ENCODE measurements around the gene CHMP4B. TPM values are rescaled to one million over a fixed set of nuclear protein-coding genes. Genes with fewer than 3 reads are reported as not detected.

Gene CHMP4B
- total and polyA plus RNA-seq, 4 donors = 2.7 to 37.2 (median 17.2) TPM

DNA sequence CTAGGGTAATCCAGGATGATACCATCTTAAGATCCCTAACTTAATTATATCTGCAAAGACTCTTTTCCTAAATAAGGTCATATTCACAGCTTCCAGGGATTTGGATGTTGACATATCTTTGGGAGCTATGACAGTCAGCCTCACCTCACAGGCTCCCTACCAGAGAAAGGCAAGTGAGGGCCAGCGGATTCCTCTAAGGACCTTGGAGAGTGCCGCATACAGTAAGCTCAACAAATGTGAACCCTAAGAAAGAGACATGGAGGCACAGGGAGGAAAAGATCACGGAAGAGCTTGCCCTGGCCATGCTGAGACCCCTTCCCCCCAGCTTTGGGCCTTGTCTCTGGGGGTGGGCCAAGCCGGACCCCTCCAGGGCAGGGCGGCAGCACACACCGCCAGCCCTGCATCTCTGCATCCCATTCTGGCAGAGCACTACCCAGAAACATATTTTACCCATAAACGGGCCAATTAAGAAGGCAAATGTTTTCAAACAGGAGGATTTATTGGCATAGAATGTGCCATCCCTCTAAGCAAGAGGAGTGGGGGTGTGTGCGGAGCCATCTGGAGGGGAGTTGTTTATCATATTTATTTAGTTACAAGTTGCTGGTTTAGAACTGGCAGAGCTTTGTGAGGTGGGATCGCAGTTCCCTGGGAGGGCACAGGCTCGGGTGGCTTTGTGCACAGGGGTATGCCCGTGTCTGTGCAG is 55.4 kb downstream of the CHMP4B start:
- H3K4me3 ChIP-seq (ENCODE audit: low read depth in 1 of 3, low read length in 3 of 3) = no peak overlapping the region
- TF ChIP-seq TAF1 (conservative IDR thresholded peaks at IDR 0.05) (no peak), JUND (IDR thresholded peaks at IDR 0.05) (no peak), EGR1 (IDR thresholded peaks at IDR 0.05; ENCODE audit: low read depth in 2 of 2) (no peak), SP1 (IDR thresholded peaks at IDR 0.05) (no peak)
- TF ChIP-seq, protein P1, sequence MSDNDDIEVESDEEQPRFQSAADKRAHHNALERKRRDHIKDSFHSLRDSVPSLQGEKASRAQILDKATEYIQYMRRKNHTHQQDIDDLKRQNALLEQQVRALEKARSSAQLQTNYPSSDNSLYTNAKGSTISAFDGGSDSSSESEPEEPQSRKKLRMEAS (IDR thresholded peaks at IDR 0.05) = no peak
- no peaks in the 10 kb centered on the region for H3K27me3 ChIP-seq (ENCODE audit: control insufficient read depth in 4 of 4, insufficient read depth in 4 of 4, low read length in 3 of 4)
- no peak overlapping the region for H3K27ac ChIP-seq (ENCODE audit: low read depth in 1 of 2, low read length in 2 of 2)
- DNase-seq (ENCODE audit: low spot score) = no peak
- no peaks in the 10 kb centered on the region for H3K9me3 ChIP-seq (ENCODE audit: control insufficient read depth in 4 of 4, low read length in 3 of 4)
- H3K36me3 ChIP-seq (ENCODE audit: control insufficient read depth in 4 of 4, insufficient read depth in 3 of 4, low read depth in 1 of 4, low read length in 3 of 4) = no peaks in the 10 kb centered on the region
- WGBS = 93% methylated on average over 11 of the region's 11 CpGs
- H3K4me1 ChIP-seq (ENCODE audit: control insufficient read depth in 4 of 4, insufficient read depth in 4 of 4, low read length in 3 of 4) = peaks cover 0 to 2% (median 0%) of the 10 kb centered on the region in 4 donors
- no peak overlapping the region for H3K9ac ChIP-seq (ENCODE audit: low read depth in 1 of 2, low read length in 2 of 2)

DNA sequence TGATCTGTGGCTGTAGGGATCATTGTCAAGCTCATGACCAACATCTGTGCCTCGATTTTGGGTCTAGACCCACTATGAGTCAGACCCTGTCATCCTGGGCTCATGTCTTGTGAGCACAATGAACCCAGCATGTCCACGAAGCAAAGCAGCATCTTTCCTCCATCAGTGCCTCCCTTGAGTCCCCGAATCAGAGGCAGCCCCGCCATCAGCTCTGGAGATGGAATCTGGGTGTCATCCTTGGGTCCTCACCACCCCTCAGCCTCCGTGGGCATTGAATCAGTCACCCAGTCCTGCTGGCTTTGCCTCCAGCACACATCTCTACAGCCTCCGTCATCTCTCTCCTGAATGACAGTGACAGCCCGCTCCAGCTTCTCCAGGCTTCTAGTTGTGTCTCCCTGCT is 56.9 kb downstream of the CHMP4B start:
- TF ChIP-seq EGR1 (IDR thresholded peaks at IDR 0.05; ENCODE audit: low read depth in 2 of 2) (no peak), FOXA2 (IDR thresholded peaks at IDR 0.05) (no peak), RXRA (IDR thresholded peaks at IDR 0.05) (no peak), NR2F2 (IDR thresholded peaks at IDR 0.05) (no peak), YY1 (IDR thresholded peaks at IDR 0.05) (no peak), SP1 (IDR thresholded peaks at IDR 0.05) (no peak), FOXA1 (IDR thresholded peaks at IDR 0.05) (no peak), JUND (IDR thresholded peaks at IDR 0.05) (no peak), TAF1 (conservative IDR thresholded peaks at IDR 0.05) (no peak), RAD21 (IDR thresholded peaks at IDR 0.05) (no peak), GABPA (IDR thresholded peaks at IDR 0.05 in 1 of 2, conservative IDR thresholded peaks at IDR 0.05 in 1 of 2) (no peak), HNF4A (conservative IDR thresholded peaks at IDR 0.05) (no peak)
- TF ChIP-seq, protein P1 (IDR thresholded peaks at IDR 0.05) = no peak
- TF ChIP-seq, protein P2, sequence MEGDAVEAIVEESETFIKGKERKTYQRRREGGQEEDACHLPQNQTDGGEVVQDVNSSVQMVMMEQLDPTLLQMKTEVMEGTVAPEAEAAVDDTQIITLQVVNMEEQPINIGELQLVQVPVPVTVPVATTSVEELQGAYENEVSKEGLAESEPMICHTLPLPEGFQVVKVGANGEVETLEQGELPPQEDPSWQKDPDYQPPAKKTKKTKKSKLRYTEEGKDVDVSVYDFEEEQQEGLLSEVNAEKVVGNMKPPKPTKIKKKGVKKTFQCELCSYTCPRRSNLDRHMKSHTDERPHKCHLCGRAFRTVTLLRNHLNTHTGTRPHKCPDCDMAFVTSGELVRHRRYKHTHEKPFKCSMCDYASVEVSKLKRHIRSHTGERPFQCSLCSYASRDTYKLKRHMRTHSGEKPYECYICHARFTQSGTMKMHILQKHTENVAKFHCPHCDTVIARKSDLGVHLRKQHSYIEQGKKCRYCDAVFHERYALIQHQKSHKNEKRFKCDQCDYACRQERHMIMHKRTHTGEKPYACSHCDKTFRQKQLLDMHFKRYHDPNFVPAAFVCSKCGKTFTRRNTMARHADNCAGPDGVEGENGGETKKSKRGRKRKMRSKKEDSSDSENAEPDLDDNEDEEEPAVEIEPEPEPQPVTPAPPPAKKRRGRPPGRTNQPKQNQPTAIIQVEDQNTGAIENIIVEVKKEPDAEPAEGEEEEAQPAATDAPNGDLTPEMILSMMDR (IDR thresholded peaks at IDR 0.05; ENCODE audit: low read depth, low read length, missing input control) = no peak
- TF ChIP-seq, protein P3, sequence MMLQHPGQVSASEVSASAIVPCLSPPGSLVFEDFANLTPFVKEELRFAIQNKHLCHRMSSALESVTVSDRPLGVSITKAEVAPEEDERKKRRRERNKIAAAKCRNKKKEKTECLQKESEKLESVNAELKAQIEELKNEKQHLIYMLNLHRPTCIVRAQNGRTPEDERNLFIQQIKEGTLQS (IDR thresholded peaks at IDR 0.05) = no peak
- Histone ChIP-seq H3K4me1 (ENCODE audit: control insufficient read depth in 4 of 4, insufficient read depth in 4 of 4, low read length in 3 of 4) (no peaks in the 10 kb centered on the region), H3K4me3 (ENCODE audit: low read depth in 1 of 3, low read length in 3 of 3) (no peak overlapping the region), H3K9me3 (ENCODE audit: control insufficient read depth in 4 of 4, low read length in 3 of 4) (no peaks in the 10 kb centered on the region), H3K9ac (ENCODE audit: low read depth in 1 of 2, low read length in 2 of 2) (no peak overlapping the region), H3K27ac (ENCODE audit: low read depth in 1 of 2, low read length in 2 of 2) (no peak overlapping the region), H3K36me3 (ENCODE audit: control insufficient read depth in 4 of 4, insufficient read depth in 3 of 4, low read depth in 1 of 4, low read length in 3 of 4) (no peaks in the 10 kb centered on the region), H3K27me3 (ENCODE audit: control insufficient read depth in 4 of 4, insufficient read depth in 4 of 4, low read length in 3 of 4) (no peaks in the 10 kb centered on the region)
- DNase-seq (ENCODE audit: low spot score) = no peak
- WGBS = 84% methylated on average over 7 of the region's 7 CpGs

DNA sequence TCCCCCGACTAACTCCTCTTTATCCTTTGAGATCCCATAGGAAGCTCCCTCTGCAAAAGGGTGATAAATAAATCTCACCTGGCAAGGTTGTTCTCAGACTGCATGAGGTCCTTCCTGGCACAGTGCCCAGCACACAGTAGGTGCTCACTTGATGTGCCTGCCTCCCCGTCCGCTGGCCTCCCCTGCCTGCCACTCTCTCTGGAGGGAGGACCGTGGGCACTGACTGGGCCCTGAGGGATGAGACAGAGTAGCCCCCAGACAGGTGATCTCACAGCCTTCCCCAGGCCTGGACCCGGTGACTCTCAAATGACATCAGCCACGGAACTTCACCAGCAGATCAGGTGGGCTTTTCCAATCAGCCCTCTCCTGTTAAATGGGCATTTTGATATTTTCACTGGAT is 57.4 kb downstream of the CHMP4B start:
- Histone ChIP-seq H3K9ac (ENCODE audit: low read depth in 1 of 2, low read length in 2 of 2) (no peak overlapping the region), H3K9me3 (ENCODE audit: control insufficient read depth in 4 of 4, low read length in 3 of 4) (no peaks in the 10 kb centered on the region), H3K36me3 (ENCODE audit: control insufficient read depth in 4 of 4, insufficient read depth in 3 of 4, low read depth in 1 of 4, low read length in 3 of 4) (no peaks in the 10 kb centered on the region), H3K27ac (ENCODE audit: low read depth in 1 of 2, low read length in 2 of 2) (no peak overlapping the region), H3K4me1 (ENCODE audit: control insufficient read depth in 4 of 4, insufficient read depth in 4 of 4, low read length in 3 of 4) (no peaks in the 10 kb centered on the region), H3K27me3 (ENCODE audit: control insufficient read depth in 4 of 4, insufficient read depth in 4 of 4, low read length in 3 of 4) (no peaks in the 10 kb centered on the region), H3K4me3 (ENCODE audit: low read depth in 1 of 3, low read length in 3 of 3) (no peak overlapping the region)
- DNase-seq (ENCODE audit: low spot score) = no peak
- 81% methylated on average over 6 of the region's 6 CpGs for WGBS
- TF ChIP-seq, protein P2 (IDR thresholded peaks at IDR 0.05; ENCODE audit: low read depth, low read length, missing input control) = no peak
- TF ChIP-seq RAD21 (IDR thresholded peaks at IDR 0.05) = no peak
- no peak for TF ChIP-seq FOXA2 (IDR thresholded peaks at IDR 0.05)
- TF ChIP-seq EGR1 (IDR thresholded peaks at IDR 0.05; ENCODE audit: low read depth in 2 of 2) = no peak

Measured in liver (tissue), 9 donors.